Heart right ventricle (tissue), 16 donors: ENCODE data around the gene ZNF827. TPM values are rescaled to one million over a fixed set of nuclear protein-coding genes. Genes with fewer than 3 reads are reported as not detected.

Source experiments
- ATAC-seq, 8 donors: fragments of 200-7000 bp; cut with Tn5 transposase; one replicate each; pipeline ENCODE4 v1.9.1; 2020; ENCODE audit warnings: mild to moderate bottlenecking in 8 of 8, moderate library complexity in 8 of 8, moderate number of reproducible peaks in 1 of 8
- DNase-seq, 2 donors: peaks; one replicate each; pipeline ENCODE4 v3.0.0-alpha.2; 2020
- H3K27ac ChIP-seq, 10 donors: fragments of 200-600 bp; sonication (generic) in 2 of 10; one replicate each; pipeline versions ENCODE4 v1.5.0 to v1.8.0; 2020 to 2022; ENCODE audit warnings: mild to moderate bottlenecking in 3 of 10
- H3K27me3 ChIP-seq, 7 donors: fragments of 200-600 bp; one replicate each; pipeline ENCODE4 v1.8.0; 2021 to 2022; ENCODE audit warnings: mild to moderate bottlenecking in 2 of 7
- H3K36me3 ChIP-seq, 9 donors: fragments of 200-600 bp; sonication (generic) in 1 of 9; one replicate each; pipeline versions ENCODE4 v1.5.0 to v1.8.0; 2020 to 2022; ENCODE audit warnings: mild to moderate bottlenecking in 2 of 9
- H3K4me1 ChIP-seq, 9 donors: fragments of 200-600 bp; sonication (generic) in 1 of 9; one replicate each; pipeline versions ENCODE4 v1.5.0 to v1.8.0; 2020 to 2022; ENCODE audit warnings: mild to moderate bottlenecking in 4 of 9
- H3K4me3 ChIP-seq, 10 donors: fragments of 200-600 bp; sonication (generic) in 2 of 10; one replicate each; pipeline versions ENCODE4 v1.5.0 to v1.8.0; 2020 to 2022; ENCODE audit warnings: mild to moderate bottlenecking in 7 of 10, moderate library complexity in 2 of 10
- H3K9me3 ChIP-seq, 11 donors: fragments of 200-600 bp in 10 of 11; sonication (generic) in 2 of 11; one replicate each; pipeline versions ENCODE4 v1.5.0 to v1.8.0; 2013 to 2022; ENCODE audit warnings: mild to moderate bottlenecking in 2 of 11, control low read depth in 1 of 11, moderate library complexity in 1 of 11
- WGBS, 2 donors: extraction: QIAGEN DNeasy Blood & Tissue Kit; methylation state at CpG; one replicate each; pipeline ENCODE4 v1.1.7; 2013; ENCODE audit warnings: inconsistent platforms in 1 of 2; 5-methylcytosine and 5-hydroxymethylcytosine counted together
- intact Hi-C, 10 donors: fragments of 100-400 bp; cut with DNase I; formaldehyde crosslinking; loops; one replicate each; pipeline versions ENCODE4 v1.11.1 to v1.14.2; 2022
- polyA plus RNA-seq, 2 donors: library from polyadenylated mRNA; stranded (reverse); fragments of 200-250 nt; gene quantifications; one replicate each; pipeline ENCODE4 v1.2.3, GENCODE V29; 2013
- total RNA-seq, 10 donors: library from RNA; stranded (reverse); fragmentation: NEBNext Ultra II Directional in 3 of 10; extraction: Animal tissue kit (Norgen Biotek cat#: 25700) in 3 of 10; gene quantifications; one replicate each; pipeline versions ENCODE4 v1.2.1 to v1.2.4, GENCODE V29; 2021 to 2023
- TF ChIP-seq, protein P1 (sequence below), 9 donors: fragments of 200-600 bp; sonication (generic) in 2 of 9; IDR thresholded peaks; one replicate each; pipeline versions ENCODE4 v1.5.0 to v1.8.0; 2021 to 2022; ENCODE audit warnings: antibody characterized with exemption in 9 of 9, mild to moderate bottlenecking in 5 of 9, moderate library complexity in 1 of 9
- donor health status: Arrhythmogenic right ventricular cardiomyopathy.
- donor health status: ischemic (EF 13 %, LVEDD 7.1; RV severe dilation, severe dysfunction).
- donor health status: healthy with polysubstance abuse.
- donor health status: DM: no; HTN: yes; CAD: no.
- donor health status: DM: no; HTN: no; CAD: no.
- donor health status: ischemic (EF 25% LVEDD 6.9; RV normal size, moderate dysfunction).
- donor health status: ischemic (EF 25% LVEDD 5.7; RV mildly dilated, moderate dysfunction).
- donor health status: healthy.
- donor health status: DM: yes; HTN: yes; CAD: no.
- donor health status: Ischemic cardiomyopathy.
- donor health status: ischemic (EF 35%, LVEDD 5.7; RV mildly dilated, moderate dysfunction).
- donor health status: nonischemic (EF 11% LVEDD 7.7; RV severe dilation, severe dysfunction).
- donor health status: DM: yes; HTN: yes; CAD: no.
- donor health status: PGD.
- donor health status: ischemic (EF 29% LVEDD 5.4; RV normal size, mild dysfunction).
- donor health status: nonischemic (EF 23%, LVEDD 6.1; RV moderate dilation, normal function).

Gene ZNF827
- total and polyA plus RNA-seq, 12 donors: 3.8 to 33.9 (median 19.3) TPM

DNA sequence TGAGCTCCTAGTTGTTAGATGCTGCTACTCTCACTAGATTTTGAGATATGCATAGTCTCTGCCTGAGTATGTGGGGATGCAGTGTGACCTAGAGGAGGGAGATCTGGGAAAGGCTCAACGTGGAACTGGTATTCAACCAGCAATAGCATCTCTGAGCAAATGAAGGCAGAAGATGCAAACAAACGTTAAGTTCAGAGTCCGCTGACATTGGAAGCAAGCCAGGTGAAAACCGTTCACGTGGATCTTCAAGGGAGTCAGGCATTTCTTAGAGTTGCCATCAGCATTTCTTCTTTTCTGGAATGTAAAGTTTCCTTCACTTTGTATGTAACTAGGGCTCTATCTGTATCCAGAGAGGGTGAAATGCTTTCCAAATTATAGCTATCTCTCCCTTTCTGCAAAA is 198.8 kb downstream of the ZNF827 start:
- TF ChIP-seq, protein P1, sequence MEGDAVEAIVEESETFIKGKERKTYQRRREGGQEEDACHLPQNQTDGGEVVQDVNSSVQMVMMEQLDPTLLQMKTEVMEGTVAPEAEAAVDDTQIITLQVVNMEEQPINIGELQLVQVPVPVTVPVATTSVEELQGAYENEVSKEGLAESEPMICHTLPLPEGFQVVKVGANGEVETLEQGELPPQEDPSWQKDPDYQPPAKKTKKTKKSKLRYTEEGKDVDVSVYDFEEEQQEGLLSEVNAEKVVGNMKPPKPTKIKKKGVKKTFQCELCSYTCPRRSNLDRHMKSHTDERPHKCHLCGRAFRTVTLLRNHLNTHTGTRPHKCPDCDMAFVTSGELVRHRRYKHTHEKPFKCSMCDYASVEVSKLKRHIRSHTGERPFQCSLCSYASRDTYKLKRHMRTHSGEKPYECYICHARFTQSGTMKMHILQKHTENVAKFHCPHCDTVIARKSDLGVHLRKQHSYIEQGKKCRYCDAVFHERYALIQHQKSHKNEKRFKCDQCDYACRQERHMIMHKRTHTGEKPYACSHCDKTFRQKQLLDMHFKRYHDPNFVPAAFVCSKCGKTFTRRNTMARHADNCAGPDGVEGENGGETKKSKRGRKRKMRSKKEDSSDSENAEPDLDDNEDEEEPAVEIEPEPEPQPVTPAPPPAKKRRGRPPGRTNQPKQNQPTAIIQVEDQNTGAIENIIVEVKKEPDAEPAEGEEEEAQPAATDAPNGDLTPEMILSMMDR (IDR thresholded peaks at IDR 0.05): no peak
- Histone ChIP-seq H3K4me3 (no peak overlapping the region), H3K4me1 (peaks cover 11 to 27% (median 22%) of the 10 kb centered on the region in 9 donors), H3K27ac (no peak overlapping the region), H3K27me3 (no peaks in the 10 kb centered on the region), H3K36me3 (no peaks in the 10 kb centered on the region), H3K9me3 (no peaks in the 10 kb centered on the region)
- intact Hi-C loops: loop anchor here in 6 of 10 donors (5.0 to 10.0 kb wide), 9 partner anchors 65 to 435 kb away; partner anchors contain the start of genes LSM6 (in 2 of the 6) and ZNF827 (in 2 of the 6)
- ATAC-seq: no peak
- DNase-seq: no peak
- WGBS, 2 donors: 58 to 61% methylated on average over 5 of the region's 5 CpGs

DNA sequence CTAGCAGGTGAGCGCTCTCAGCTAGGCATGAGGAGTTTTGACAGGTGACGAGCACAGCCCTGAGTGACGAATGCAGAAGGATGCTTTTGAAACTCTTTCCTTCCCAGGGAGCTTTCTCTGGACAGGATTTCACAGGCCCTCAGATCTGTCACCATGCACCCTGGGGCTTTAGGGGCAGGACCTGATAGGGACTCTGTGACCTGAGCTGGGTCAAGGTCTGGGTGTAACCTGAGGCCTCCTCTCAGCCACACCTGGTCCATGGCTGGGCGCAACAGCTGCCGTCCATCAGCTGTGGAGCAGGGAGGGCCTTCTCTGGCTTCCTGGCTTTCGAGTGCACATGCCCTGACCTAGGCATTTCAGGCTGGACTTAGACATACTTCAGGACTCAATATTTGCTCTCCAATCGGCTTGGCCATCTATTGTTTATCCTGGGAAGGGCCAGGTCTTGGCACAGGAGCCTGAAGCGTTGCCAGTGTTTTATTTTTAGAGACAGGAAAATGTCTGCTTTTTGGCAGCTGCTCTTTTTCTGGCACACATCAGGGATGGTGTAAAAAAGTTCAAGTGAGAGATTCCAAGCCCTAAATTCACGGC is 202.3 kb downstream of the ZNF827 start:
- 33 to 34% methylated on average over 9 of the region's 9 CpGs for WGBS, 2 donors
- Histone ChIP-seq H3K36me3 (no peaks in the 10 kb centered on the region), H3K4me1 (peaks cover 12 to 54% (median 38%) of the 10 kb centered on the region in 9 donors), H3K4me3 (no peak overlapping the region), H3K27ac (peak overlapping the region; percentile 29 to 100 (median 96)), H3K27me3 (no peaks in the 10 kb centered on the region), H3K9me3 (no peaks in the 10 kb centered on the region)
- intact Hi-C loops: loop anchor here in 6 of 10 donors (5.0 to 10.0 kb wide), 9 partner anchors 62 to 438 kb away; partner anchors contain the start of genes LSM6 (in 2 of the 6) and ZNF827 (in 2 of the 6)
- ATAC-seq (peak; percentile 10 to 61 (median 36)), DNase-seq (peak; percentile 33 to 81)
- TF ChIP-seq, protein P1 (IDR thresholded peaks at IDR 0.05): no peak

DNA sequence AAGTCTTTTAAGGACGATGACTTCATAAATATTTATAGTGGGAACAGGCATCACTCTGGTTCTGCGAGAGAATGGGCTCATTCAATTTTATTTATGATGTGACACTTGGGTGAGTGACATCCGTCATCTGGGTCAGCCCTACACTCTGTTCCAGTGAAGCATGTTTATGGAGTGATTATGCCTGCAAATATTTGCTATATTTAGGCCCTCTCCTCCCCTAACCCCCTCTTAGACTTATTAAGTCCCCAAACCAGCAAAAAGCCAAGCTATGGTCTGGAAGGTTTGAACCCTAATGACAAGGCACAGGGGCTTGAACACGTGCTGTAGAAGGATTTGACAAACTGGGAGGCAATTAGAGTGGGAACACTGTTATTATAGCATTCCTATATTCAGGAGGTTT is 202.8 kb downstream of the ZNF827 start:
- Histone ChIP-seq H3K4me1 (peaks cover 12 to 59% (median 40%) of the 10 kb centered on the region in 9 donors), H3K27me3 (no peaks in the 10 kb centered on the region), H3K27ac (peak overlapping the region in 9 of 10 donors; percentile 61 to 100 (median 97)), H3K9me3 (no peaks in the 10 kb centered on the region), H3K36me3 (no peaks in the 10 kb centered on the region), H3K4me3 (no peak overlapping the region)
- intact Hi-C loops: loop anchor here in 6 of 10 donors (2.0 to 10.0 kb wide), 10 partner anchors 61 to 439 kb away; partner anchors contain the start of genes LSM6 (in 2 of the 6) and ZNF827 (in 2 of the 6)
- TF ChIP-seq, protein P1 (IDR thresholded peaks at IDR 0.05): no peak
- 70 to 76% methylated on average over 4 of the region's 4 CpGs for WGBS, 2 donors
- ATAC-seq (no peak), DNase-seq (no peak)

GRCh38 chr4:145735347-145735675 is 203.3 kb downstream of the ZNF827 start:
- 68 to 71% methylated on average over 2 of the region's 2 CpGs for WGBS, 2 donors
- intact Hi-C loops: loop anchor here in 6 of 10 donors (2.0 to 10.0 kb wide), 10 partner anchors 61 to 439 kb away; partner anchors contain the start of genes LSM6 (in 2 of the 6) and ZNF827 (in 2 of the 6)
- Histone ChIP-seq H3K4me1 (peaks cover 12 to 64% (median 42%) of the 10 kb centered on the region in 9 donors), H3K4me3 (no peak overlapping the region), H3K27me3 (no peaks in the 10 kb centered on the region), H3K9me3 (no peaks in the 10 kb centered on the region), H3K36me3 (no peaks in the 10 kb centered on the region), H3K27ac (peak overlapping the region in 8 of 10 donors; percentile 96 to 100 (median 98))
- ATAC-seq: no peak
- no peak for DNase-seq
- TF ChIP-seq, protein P1 (IDR thresholded peaks at IDR 0.05): no peak
